ENCODE measurements around the gene TMEM178B.

GRCh38 chr7:141436139-141436538 lies 362.3 kb downstream of the TMEM178B start:
- no peak for TF ChIP-seq REST (IDR thresholded peaks at IDR 0.05; ENCODE audit: insufficient read depth in 1 of 2, low read depth in 2 of 2, low read length in 2 of 2)
- no peak for TF ChIP-seq POLR2AphosphoS5 (IDR thresholded peaks at IDR 0.05; ENCODE audit: low read depth, low read length)
- TF ChIP-seq SIN3A (IDR thresholded peaks at IDR 0.05; ENCODE audit: borderline replicate concordance, insufficient read depth, low read length), result no peak

Data from PFSK-1 (cell line).